HG03575 (cell line): Measurements from ENCODE around the gene TRIM45.
"Not testable (repeated sequence)": the region's sequence is repeated elsewhere in the genome, so short reads cannot be mapped to it uniquely, and the experiment has no call there.

Source experiments
- ATAC-seq: cut with Tn5 transposase; IDR thresholded peaks from one replicate; pipeline ENCODE4 v1.9.1; 2021; ENCODE audit not compliant: unreplicated experiment, insufficient number of reproducible peaks, low FRiP score; ENCODE audit errors: extremely low read depth

The TRIM45 gene

DNA sequence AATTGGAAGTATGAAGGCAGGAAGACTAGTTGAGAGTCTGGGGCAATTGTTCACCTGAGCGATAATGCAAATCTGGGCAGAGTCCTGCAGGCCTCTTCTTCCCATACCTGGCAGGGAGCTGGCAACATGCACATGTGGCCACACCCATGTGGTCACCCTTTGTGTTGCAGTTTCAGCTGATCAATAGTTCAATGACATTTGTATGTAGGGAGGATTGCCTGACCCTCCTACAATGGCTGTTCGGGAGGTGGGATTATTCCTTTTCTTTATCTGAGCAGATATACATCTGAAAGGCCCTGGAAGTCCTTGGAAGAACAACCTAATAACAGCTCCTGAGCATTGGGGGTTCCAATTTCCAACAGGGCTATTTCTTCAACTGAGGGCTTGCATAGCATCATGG lies 15.2 kb upstream of the TRIM45 start:
- ATAC-seq = no peak

DNA sequence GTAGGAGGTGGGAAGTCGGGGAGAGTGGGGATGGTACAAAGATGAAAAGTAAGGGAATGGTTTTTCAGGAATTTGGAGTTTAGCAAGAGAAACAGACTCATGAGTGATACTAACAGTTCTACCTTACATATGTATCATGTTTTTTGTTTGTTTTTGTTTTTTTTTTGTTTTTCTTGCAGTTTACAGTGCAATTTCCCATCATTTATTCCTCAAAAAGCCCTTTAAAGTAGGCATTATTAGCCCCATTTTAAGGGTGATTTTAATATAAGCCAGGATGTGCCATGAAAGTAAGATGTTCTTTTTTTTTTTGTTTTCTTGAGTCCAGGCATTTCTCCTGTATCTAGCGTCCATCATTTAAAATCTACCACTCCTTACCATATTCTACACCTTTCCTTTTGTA lies 13.8 kb upstream of the TRIM45 start:
- no peak for ATAC-seq

GRCh38 chr1:117130526-117130925 lies 9.0 kb upstream of the TRIM45 start:
- ATAC-seq = no peak

DNA sequence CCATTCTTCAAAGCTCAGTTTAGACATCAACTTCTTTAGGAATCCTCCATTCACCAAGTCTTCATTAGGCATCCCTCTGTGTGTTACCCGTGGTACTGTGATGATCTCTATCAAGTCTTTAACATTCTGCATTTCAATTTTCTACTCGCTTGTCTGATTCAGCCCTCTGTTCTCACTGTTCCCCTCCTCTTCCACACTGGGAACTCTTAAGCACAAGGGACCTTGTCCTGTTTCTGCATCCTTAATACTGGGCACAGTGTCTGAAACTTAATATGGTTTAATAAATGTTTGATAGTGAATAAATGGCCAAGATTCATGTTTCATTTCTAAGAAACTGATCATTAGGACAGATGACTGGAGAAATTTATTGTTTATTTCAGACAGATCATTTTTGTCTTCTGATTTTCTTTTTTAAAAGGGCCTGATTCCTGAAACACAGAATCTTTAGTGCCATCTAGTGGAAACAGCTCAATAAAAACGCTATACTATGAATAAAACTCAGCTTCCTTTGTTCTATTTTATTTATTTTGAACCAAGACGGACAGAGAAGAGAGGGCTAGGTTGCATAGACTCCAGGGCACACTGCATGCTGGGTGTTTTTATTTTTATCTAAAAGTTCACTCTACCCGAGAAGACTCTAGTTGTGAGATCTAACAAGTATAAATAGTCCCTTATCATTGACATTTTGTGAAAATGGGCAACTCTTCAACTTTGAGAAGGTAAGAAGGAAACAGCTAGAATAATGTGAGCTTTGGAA lies 7.0 kb upstream of the TRIM45 start:
- no peak for ATAC-seq

DNA sequence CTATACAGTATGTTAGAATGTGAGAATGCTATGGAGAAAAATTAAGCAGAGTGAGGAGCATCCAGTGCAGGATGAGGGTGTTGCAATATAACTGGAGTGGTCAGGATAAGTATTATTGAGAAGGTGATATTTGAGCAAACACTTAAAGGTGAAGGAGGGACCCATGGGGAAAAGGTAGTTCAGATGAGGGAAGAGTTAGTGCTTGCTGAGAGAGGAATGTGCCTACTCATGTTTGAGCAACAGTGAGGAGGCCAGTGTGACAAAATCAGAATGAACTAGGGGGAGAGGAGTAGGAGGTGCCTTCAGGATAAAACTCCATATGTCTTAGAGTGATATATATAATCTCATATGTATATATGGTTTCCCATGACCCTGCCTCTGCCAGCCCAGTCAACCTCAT lies 6.2 kb upstream of the TRIM45 start:
- no peak for ATAC-seq

DNA sequence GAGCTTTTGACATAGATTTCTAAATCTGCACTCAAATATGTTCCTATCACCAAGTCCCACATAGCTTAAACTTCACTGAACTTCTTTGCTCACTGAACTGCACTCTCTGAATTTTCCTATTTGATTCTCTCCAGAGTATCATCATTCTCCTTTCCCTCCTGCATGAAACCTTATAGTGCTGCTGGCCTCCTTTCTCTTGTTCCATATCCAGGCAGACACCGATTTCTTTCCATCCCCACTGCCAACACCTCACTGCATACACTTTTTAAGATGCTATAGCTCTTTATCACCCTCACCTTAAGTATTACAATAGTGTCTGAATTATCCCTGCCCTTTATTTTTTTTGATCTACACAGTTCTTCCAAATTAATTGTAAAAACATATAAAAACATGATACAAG lies 3.1 kb upstream of the TRIM45 start:
- no peak for ATAC-seq

GRCh38 chr1:117123274-117123673 lies 1.7 kb upstream of the TRIM45 start:
- no peak for ATAC-seq

- ATAC-seq = no peak
Measured at GRCh38 chr1:117122330-117123025, 929 bp upstream of the TRIM45 start.

- ATAC-seq = no peak
Measured at GRCh38 chr1:117120774-117121588, 568 bp downstream of the TRIM45 start.

DNA sequence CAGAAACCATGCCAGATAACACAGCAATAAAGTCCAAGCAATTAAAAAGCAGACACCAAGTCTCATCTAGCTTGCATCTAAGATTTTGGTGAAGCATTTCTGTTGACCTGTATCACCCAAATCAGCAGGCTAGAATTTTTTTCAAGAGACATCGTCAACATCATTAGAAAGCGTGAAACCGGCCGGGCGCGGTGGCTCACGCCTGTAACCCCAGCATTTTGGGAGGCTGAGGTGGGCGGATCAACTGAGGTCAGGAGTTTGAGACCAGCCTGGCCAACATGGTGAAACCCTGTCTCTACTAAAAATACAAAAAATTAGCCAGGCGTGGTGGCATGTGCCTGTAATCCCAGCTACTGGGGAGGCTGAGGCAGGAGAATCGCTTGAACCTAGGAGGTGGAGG lies 2.4 kb downstream of the TRIM45 start:
- not testable (repeated sequence) for ATAC-seq

GRCh38 chr1:117118137-117118536 lies 3.4 kb downstream of the TRIM45 start:
- no peak for ATAC-seq

DNA sequence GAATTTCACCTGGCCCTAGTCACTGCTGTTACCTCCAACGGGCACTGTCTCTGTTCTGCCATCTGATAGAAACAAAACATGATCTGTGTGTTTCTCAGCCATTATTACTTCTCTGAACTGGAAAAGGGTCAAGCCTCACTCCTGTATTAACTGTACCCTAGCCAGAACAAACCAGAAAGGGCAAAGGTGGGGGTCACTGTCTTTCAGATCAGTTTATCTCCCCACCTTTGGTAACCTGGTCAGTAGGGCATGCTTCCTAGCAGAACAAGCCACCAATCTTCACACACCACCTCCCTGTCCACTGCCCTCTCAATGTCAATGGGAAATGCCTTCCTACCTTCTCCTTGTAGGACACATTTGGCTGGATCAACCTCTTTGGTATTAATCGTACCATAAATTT lies 3.9 kb downstream of the TRIM45 start:
- no peak for ATAC-seq

- no peak for ATAC-seq
Measured at GRCh38 chr1:117116784-117117130, 4.8 kb downstream of the TRIM45 start.

DNA sequence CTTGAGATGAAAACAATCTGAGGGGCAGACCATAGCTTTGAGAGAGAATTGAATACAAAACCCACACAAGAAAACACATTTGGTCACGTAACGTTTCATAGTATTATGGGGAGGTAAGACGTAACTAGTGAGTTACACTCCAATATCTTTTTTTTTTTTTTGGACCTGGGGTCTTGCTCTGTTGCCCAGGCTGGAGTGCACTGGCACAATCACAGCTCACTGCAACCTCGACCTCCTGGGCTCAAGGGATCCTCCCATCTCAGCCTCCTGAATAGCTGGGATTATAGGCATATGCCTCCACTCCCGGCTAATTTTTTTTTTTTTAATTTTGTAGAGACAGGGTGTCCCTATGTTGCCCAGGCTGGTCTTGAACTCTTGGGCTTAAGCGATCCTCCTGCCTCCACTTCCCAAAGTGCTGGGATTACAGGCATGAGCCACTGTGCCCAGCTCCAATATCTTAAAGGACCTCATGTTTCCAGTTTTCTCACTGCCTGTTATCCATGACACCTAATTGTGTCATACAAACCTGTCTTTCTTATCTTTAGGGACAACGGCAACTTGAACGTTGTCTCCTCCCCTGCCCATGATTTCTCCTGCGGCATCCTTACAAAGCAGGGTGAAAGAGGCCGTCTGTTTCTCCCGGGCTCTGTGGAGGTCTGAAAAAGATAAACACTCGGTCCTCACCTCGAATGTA lies 5.3 kb downstream of the TRIM45 start:
- no peak for ATAC-seq

DNA sequence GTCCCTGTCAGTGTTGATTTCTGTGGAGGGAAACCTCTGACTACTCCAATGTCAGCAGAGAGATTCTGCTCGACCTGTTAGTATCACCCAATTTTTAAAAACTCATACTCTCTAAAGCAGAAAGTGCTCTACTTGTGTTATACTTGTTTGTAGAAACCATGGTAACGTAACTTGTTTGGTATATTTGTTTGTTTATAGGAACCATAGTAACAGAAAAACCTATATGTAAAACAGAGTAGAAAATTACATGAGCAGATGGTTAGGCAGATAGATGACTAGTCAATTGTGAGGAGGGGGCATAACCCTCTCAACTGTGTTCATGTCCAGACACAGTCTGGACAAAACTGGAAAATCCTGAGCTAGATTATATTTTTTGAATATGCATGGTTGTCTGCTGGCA lies 6.7 kb downstream of the TRIM45 start:
- ATAC-seq = no peak

DNA sequence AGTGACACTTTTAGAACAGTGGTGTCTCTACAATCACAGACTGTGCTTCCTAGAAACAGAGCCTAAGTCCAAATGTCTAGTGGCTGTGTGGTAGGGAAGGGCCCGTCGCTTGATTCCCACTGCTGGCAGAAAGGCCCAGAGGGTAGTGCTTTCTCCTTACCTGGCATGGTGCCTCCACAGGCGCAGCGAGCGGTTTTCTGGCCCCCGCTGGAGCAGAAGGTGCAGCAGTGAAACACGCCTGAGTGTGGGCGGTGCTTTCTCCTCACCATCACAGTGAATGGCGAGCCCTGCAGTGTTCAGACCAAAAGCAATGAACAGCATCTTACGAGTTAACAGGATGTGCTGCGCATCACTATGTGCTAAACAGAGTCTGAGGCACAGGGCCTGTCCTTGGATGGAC lies 8.3 kb downstream of the TRIM45 start:
- ATAC-seq = no peak

DNA sequence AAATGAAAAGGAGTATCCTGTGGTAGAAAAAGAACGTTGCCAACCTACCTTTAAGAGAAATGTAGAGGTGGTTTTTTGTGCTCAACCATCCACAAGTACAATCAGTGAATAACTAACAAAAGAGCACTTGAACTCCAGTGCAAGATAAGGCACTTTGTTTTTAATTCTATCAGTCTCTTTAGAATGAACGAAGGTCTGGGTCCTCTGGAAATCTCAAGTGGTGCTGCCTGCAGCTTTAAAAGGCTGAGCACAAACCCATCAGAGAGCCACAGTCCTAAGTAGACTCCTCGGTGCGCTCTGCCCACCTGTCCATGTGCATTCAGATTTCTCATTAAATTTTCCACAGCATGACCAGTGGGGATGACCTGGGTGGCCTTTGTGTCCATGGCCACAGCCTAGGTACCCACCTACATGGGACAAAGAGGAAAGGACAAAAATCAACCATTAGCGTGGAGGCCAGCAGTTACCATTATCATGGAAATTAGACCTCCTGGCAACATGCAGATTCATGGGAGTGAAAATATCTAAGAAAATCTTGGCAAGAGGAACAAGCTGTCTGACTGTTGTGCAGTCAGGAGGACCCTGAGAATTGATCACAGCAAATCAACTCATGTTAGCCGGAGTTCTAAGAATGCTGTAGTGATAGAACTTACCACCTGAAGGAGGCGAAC lies 9.4 kb downstream of the TRIM45 start:
- ATAC-seq = no peak

- no peak for ATAC-seq
Measured at GRCh38 chr1:117110774-117111173, 10.8 kb downstream of the TRIM45 start.

GRCh38 chr1:117107364-117107763 lies 14.2 kb downstream of the TRIM45 start:
- ATAC-seq = no peak
